Suprapubic skin (tissue), 4 donors: Measurements from ENCODE around the gene CDC25C. TPM values are rescaled to one million over a fixed set of nuclear protein-coding genes. Genes with fewer than 3 reads are reported as not detected.
A peak's percentile ranks its signal among the peaks of the same experiment; 100 is the strongest.

Source experiments
- DNase-seq, 2 donors: peaks; one replicate each; pipeline ENCODE4 v3.0.0-alpha.2; 2019; ENCODE audit warnings: low spot score in 2 of 2
- H3K27ac ChIP-seq: fragments of 200-600 bp; sonication (generic); one replicate; pipeline ENCODE4 v1.5.1; 2019
- H3K27me3 ChIP-seq: fragments of 200-600 bp; sonication (generic); one replicate; pipeline ENCODE4 v1.5.1; 2019
- H3K36me3 ChIP-seq: fragments of 200-600 bp; sonication (generic); one replicate; pipeline ENCODE4 v1.5.1; 2019
- H3K4me1 ChIP-seq: fragments of 200-600 bp; sonication (generic); one replicate; pipeline ENCODE4 v1.5.1; 2019
- H3K4me3 ChIP-seq: fragments of 200-600 bp; sonication (generic); one replicate; pipeline ENCODE4 v1.5.1; 2019; ENCODE audit warnings: mild to moderate bottlenecking
- H3K9me3 ChIP-seq: fragments of 200-600 bp; sonication (generic); one replicate; pipeline ENCODE4 v1.5.1; 2019
- CTCF ChIP-seq, 2 donors: fragments of 200-600 bp in 1 of 2; fragments of 450-650 bp in 1 of 2; sonication (generic) in 1 of 2; IDR thresholded peaks; one replicate each; pipeline ENCODE4 v1.5.1; 2016 to 2019; ENCODE audit warnings: antibody characterized with exemption in 2 of 2, mild to moderate bottlenecking in 1 of 2, moderate library complexity in 1 of 2
- EP300 ChIP-seq: sonication (generic); formaldehyde crosslinking; IDR thresholded peaks from one replicate; pipeline ENCODE4 v1.6.1; 2017; ENCODE audit warnings: antibody characterized with exemption
- POLR2A ChIP-seq, 2 donors: fragments of 450-650 bp; IDR thresholded peaks; one replicate each; pipeline ENCODE4 v1.6.1; 2017; ENCODE audit warnings: antibody characterized with exemption in 2 of 2, mild to moderate bottlenecking in 2 of 2, moderate library complexity in 2 of 2
- POLR2AphosphoS5 ChIP-seq, 3 donors: sonication (generic); formaldehyde crosslinking; IDR thresholded peaks; one replicate each; pipeline ENCODE4 v1.6.1; 2017; ENCODE audit warnings: antibody characterized with exemption in 3 of 3
- WGBS: methylation state at CpG from one replicate; pipeline ENCODE4 v1.1.5; 2018; 5-methylcytosine and 5-hydroxymethylcytosine counted together
- total RNA-seq, 4 donors: library from RNA; depleted of rRNA; stranded (reverse); fragments of >200 nt; gene quantifications; one replicate each; pipeline ENCODE4 v1.1.0, GENCODE V29; 2016

The CDC25C gene
- total RNA-seq, 4 donors from 2014 or later: 0.38 to 1.6 (median 1.3) TPM

DNA sequence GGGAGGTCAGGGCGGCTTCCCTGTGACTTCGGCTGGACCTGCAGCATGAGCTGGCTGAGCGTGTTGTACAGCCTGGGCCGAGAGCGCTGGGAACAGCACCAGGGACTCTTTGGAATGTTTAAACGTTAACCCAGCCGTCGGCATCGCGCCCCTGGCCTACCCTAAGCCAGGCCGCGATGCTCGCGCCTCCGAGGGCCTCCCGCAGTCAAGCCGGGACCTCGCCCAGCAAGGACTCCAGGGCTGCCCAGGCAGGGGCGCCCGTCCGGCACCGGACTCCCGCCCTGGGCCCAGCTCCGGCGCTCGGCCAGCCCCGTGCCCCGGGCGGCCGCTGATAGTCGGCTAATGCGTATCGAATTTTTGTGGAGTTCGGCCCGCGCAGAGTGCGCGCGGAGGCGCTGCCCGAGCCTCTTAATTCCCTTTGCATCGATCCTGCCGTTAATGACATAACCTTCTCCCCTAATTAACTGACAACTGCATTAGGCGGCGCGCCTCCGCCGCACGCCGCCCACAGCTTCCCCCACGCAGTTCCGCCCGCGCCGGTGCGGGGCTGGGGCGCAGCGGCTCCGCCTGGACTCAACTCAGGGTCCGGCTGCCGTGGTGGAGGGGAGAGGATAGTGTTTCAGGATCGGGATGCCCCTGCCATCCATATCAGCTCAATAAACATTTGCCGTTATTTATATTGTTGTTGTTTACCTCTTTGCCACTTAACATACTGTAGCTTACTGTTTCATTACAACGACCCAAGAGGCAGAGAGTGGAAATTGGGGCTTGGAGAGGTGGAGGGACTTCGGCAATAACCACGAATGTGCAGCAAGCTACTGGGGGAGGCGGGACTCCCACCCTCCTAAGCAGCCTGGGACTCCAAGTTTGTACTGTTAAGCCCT, 89.7 kb downstream of the CDC25C start:
- H3K4me3 ChIP-seq: peak overlapping the region; percentile 57
- 5% methylated on average over 54 of the region's 67 CpGs for WGBS
- no peak overlapping the region for H3K27ac ChIP-seq
- no peaks in the 10 kb centered on the region for H3K36me3 ChIP-seq
- no peaks in the 10 kb centered on the region for H3K9me3 ChIP-seq
- H3K27me3 ChIP-seq: peaks cover 30% of the 10 kb centered on the region
- no peak for TF ChIP-seq EP300
- no peak for TF ChIP-seq POLR2AphosphoS5 (IDR thresholded peaks at IDR 0.05)
- TF ChIP-seq CTCF (IDR thresholded peaks at IDR 0.05): no peak
- TF ChIP-seq POLR2A (IDR thresholded peaks at IDR 0.05): no peak
- DNase-seq: no peak
- peaks cover 12% of the 10 kb centered on the region for H3K4me1 ChIP-seq

DNA sequence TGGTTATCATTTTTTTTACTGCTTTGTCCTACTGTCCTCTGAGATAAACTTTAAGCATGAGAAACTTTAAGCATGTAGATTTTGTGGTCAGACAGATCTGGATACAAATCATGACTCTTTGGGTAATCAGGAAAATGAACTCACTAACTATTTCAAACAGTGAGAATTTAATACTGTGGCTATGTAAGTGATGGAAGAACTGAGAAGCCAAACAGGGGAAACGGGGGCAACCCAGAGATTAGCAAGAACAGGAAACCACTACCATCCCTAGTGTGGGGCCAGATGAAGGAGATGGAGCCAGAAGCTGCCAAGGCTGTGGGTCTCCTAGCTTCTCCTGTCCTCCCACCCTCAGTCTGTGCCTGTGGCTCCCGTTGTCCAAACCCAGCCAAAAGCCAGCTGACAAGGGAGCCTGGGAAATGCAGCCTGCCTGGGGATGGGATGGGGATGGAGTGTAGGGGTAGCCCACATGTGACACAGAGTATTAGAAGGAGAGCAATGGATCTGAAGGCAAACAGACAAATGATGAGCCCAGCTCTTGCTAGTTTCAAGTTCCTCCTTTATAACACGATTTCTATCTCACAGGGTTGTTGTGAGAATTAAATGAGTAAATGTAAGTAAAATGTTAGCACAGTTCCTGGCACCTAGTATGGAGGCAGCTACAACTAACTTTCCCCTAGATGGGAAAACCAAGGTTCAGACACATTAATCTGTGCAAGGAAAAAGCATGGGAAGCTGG, 90.8 kb downstream of the CDC25C start:
- peaks cover 12% of the 10 kb centered on the region for H3K4me1 ChIP-seq
- DNase-seq: no peak
- H3K36me3 ChIP-seq: no peaks in the 10 kb centered on the region
- H3K4me3 ChIP-seq: no peak overlapping the region
- H3K27me3 ChIP-seq: peaks cover 30% of the 10 kb centered on the region
- no peak for TF ChIP-seq POLR2AphosphoS5 (IDR thresholded peaks at IDR 0.05)
- 67% methylated on average over 3 of the region's 3 CpGs for WGBS
- H3K9me3 ChIP-seq: no peaks in the 10 kb centered on the region
- H3K27ac ChIP-seq: no peak overlapping the region

DNA sequence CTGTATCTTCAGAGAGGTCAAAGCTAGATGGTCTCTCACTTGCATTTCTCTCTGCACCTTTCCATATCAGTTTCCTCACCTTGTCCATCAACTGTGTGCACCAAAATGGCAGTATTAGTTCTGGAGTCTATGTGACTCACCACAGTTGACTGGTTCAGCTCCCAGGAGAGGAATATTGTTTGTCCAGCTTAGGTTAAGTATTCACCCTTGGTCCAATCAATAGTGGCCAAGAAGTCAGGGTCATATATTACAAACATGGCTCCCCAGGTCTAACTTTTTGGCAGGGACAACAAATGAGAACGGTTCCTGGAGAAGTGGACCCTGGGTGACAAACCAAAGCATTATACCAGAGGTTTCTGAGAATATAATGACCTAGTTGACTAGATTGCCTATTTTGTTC, 93.6 kb downstream of the CDC25C start:
- peaks cover 30% of the 10 kb centered on the region for H3K27me3 ChIP-seq
- DNase-seq: no peak
- WGBS: 100% methylated on average over 1 of the region's 1 CpG
- H3K4me3 ChIP-seq: no peak overlapping the region
- H3K9me3 ChIP-seq: no peaks in the 10 kb centered on the region
- peaks cover 12% of the 10 kb centered on the region for H3K4me1 ChIP-seq
- H3K27ac ChIP-seq: no peak overlapping the region
- TF ChIP-seq POLR2AphosphoS5 (IDR thresholded peaks at IDR 0.05) (no peak), CTCF (IDR thresholded peaks at IDR 0.05) (no peak), EP300 (no peak), POLR2A (IDR thresholded peaks at IDR 0.05) (no peak)
- H3K36me3 ChIP-seq: no peaks in the 10 kb centered on the region

Other genes with a start within 250 kb of the CDC25C start
- not detected for gene WNT8A, start 247.8 kb downstream of the CDC25C start, total RNA-seq
- 1 to 10 TPM in 2 of 4 donors, not detected in 2; 1.1 to 1.7 TPM for gene NME5, start 192.4 kb downstream of the CDC25C start, total RNA-seq
- gene BRD8, start 153.2 kb downstream of the CDC25C start, total RNA-seq: 10 to 100 TPM; 27.4 to 53.8 (median 36.7) TPM
- gene KIF20A, start 152.7 kb downstream of the CDC25C start, total RNA-seq: 1 to 10 TPM; 2.1 to 7.7 (median 5.1) TPM
- 10 to 100 TPM; 17.9 to 30.6 (median 22.2) TPM for gene CDC23, start 118.5 kb downstream of the CDC25C start, total RNA-seq
- gene GFRA3, start 57.2 kb downstream of the CDC25C start, total RNA-seq: 1 to 10 TPM in 2 of 4 donors, under 1 TPM in 1, not detected in 1; 0.85 to 2.0 (median 1.1) TPM
- 10 to 100 TPM; 18.1 to 31.1 (median 22.4) TPM for gene FAM53C, start 6.5 kb upstream of the CDC25C start, total RNA-seq
- gene KDM3B, start 20.9 kb upstream of the CDC25C start, total RNA-seq: 100 to 1,000 TPM in 1 of 4 donors, 10 to 100 TPM in 3; 49.1 to 112 (median 65.1) TPM
- 1 to 10 TPM; 1.5 to 2.6 (median 1.8) TPM for gene REEP2, start 107.3 kb upstream of the CDC25C start, total RNA-seq
- 100 to 1,000 TPM; 130 to 445 (median 257) TPM for gene EGR1, start 133.7 kb upstream of the CDC25C start, total RNA-seq
- 10 to 100 TPM; 71.2 to 99.9 (median 87.7) TPM for gene ETF1, start 211.4 kb upstream of the CDC25C start, total RNA-seq
- gene HSPA9, start 243.6 kb upstream of the CDC25C start, total RNA-seq: 100 to 1,000 TPM; 204 to 252 (median 247) TPM